ENCODE data around the gene NUCB1. TPM values are rescaled to one million over a fixed set of nuclear protein-coding genes. Genes with fewer than 3 reads are reported as not detected.

The NUCB1 gene
- total and polyA plus RNA-seq, 10 donors = 67.6 to 321 (median 237) TPM

GRCh38 chr19:48963371-48964204, 63.5 kb downstream of the NUCB1 start:
- H3K27ac ChIP-seq = peak overlapping the region; percentile 81 to 98 (median 97)
- H3K9me3 ChIP-seq = no peaks in the 10 kb centered on the region
- TF ChIP-seq POLR2AphosphoS5 (IDR thresholded peaks at IDR 0.05) (peak; percentile 86 to 91 (median 87)), CTCF (IDR thresholded peaks at IDR 0.05 in 8 of 11, conservative IDR thresholded peaks at IDR 0.05 in 3 of 11) (no peak), POLR2A (IDR thresholded peaks at IDR 0.05) (no peak)
- H3K27me3 ChIP-seq (replicated peaks in 1 of 7) = no peaks in the 10 kb centered on the region
- WGBS, 5 donors = 6 to 11% (median 8%) methylated on average over 14 to 28 of the region's 28 CpGs
- peaks cover 3 to 50% (median 23%) of the 10 kb centered on the region in 6 donors for H3K36me3 ChIP-seq
- H3K4me3 ChIP-seq = peak overlapping the region in 7 of 8 donors; percentile 20 to 99 (median 88)
- peaks cover 35 to 92% (median 79%) of the 10 kb centered on the region in 6 donors for H3K4me1 ChIP-seq
- DNase-seq = peak; percentile 95
- intact Hi-C loops (cut with DNase I; ENCODE audit: low total_unique reads) = loop anchor here (10.0 kb wide), 1 partner anchor 89 kb away; the partner anchor contains the start of gene PPP1R15A

- 13 to 20% (median 17%) methylated on average over 19 of the region's 19 CpGs for WGBS, 5 donors
- no peak for DNase-seq
These were observed 64.3 kb downstream of the NUCB1 start for GRCh38 chr19:48964205-48965039.

GRCh38 chr19:48965040-48965805, 65.1 kb downstream of the NUCB1 start, which contains the start of gene FTL:
Gene FTL, plus strand, starts transcription at chr19:48965309. Its CDS starts 199 bp downstream, at chr19:48965508.
- Histone ChIP-seq H3K36me3 (peaks cover 3 to 62% (median 37%) of the 10 kb centered on the region in 6 donors), H3K4me3 (peak within 1 kb of the TSS; percentile 74 to 99 (median 92)), H3K9me3 (no peaks in the 10 kb centered on the region), H3K4me1 (peaks cover 35 to 90% (median 75%) of the 10 kb centered on the region in 6 donors), H3K27me3 (replicated peaks in 1 of 7) (no peaks in the 10 kb centered on the region), H3K27ac (peak within 1 kb of the TSS; percentile 81 to 98 (median 97))
- peak; percentile 99 for DNase-seq
- intact Hi-C loops (cut with DNase I; ENCODE audit: low total_unique reads) = loop anchor here (10.0 kb wide), 1 partner anchor 90 kb away; the partner anchor contains the start of gene PPP1R15A
- TF ChIP-seq CTCF (IDR thresholded peaks at IDR 0.05 in 8 of 11, conservative IDR thresholded peaks at IDR 0.05 in 3 of 11) = peak in 3 of 11 experiments; percentile 9 to 17 (median 10)
- peak; percentile 100 for TF ChIP-seq POLR2AphosphoS5 (IDR thresholded peaks at IDR 0.05)
- TF ChIP-seq POLR2A (IDR thresholded peaks at IDR 0.05) = peak; percentile 99 to 100 (median 99)
- 0 to 1% (median 0%) methylated on average over 30 to 52 of the region's 52 CpGs for WGBS, 5 donors

More at GRCh38 chr19:48964205-48965039, 64.3 kb downstream of the NUCB1 start:
- peak overlapping the region; percentile 74 to 99 (median 92) for H3K4me3 ChIP-seq
- H3K27me3 ChIP-seq (replicated peaks in 1 of 7) = no peaks in the 10 kb centered on the region
- peaks cover 3 to 57% (median 30%) of the 10 kb centered on the region in 6 donors for H3K36me3 ChIP-seq
- TF ChIP-seq CTCF (IDR thresholded peaks at IDR 0.05 in 8 of 11, conservative IDR thresholded peaks at IDR 0.05 in 3 of 11) (no peak), POLR2A (IDR thresholded peaks at IDR 0.05) (no peak), POLR2AphosphoS5 (IDR thresholded peaks at IDR 0.05) (no peak)
- intact Hi-C loops (cut with DNase I; ENCODE audit: low total_unique reads) = loop anchor here (10.0 kb wide), 1 partner anchor 90 kb away; the partner anchor contains the start of gene PPP1R15A
- no peaks in the 10 kb centered on the region for H3K9me3 ChIP-seq
- H3K27ac ChIP-seq = peak overlapping the region; percentile 81 to 98 (median 97)
- H3K4me1 ChIP-seq = peaks cover 35 to 91% (median 81%) of the 10 kb centered on the region in 6 donors

Measured in spleen (tissue), 11 donors.